IMR-90 (cell line): Measurements from ENCODE around the gene PYDC1. TPM values are rescaled to one million over a fixed set of nuclear protein-coding genes. Genes with fewer than 3 reads are reported as not detected.
A peak's percentile ranks its signal among the peaks of the same experiment; 100 is the strongest.

ENCODE experiments used
- ATAC-seq: fragments of 200-7000 bp; cut with Tn5 transposase; 2 replicates; pipeline ENCODE4 v1.9.1; 2020; ENCODE audit warnings: low read depth, mild to moderate bottlenecking, moderate library complexity
- BruUV-seq: library from RNA; stranded (reverse); fragments of 400-500 nt; replicated peaks from 2 replicates; lab custom pipeline; 2021; lab: Mats Ljungman, UMichigan
- CTCF ChIA-PET: fragments of 300-600 bp; formaldehyde crosslinking; extraction: SDS; loops from one replicate; lab custom pipeline; 2021; ENCODE audit warnings: antibody characterized with exemption; lab: Yijun Ruan, JAX
- POLR2A ChIA-PET: fragments of 300-600 bp; sonication (Branson Sonifier 250); formaldehyde crosslinking; loops from one replicate; lab custom pipeline; 2022; ENCODE audit warnings: antibody characterized with exemption; ENCODE audit not compliant: unreplicated experiment; lab: Charles Lee
- DNase-seq: peaks from one replicate; pipeline ENCODE4 v3.0.0; 2013
- H2AFZ ChIP-seq: replicated peaks from 2 replicates; pipeline ENCODE3; 2013; ENCODE audit warnings: low read length, mild to moderate bottlenecking; ENCODE audit not compliant: poor library complexity
- H2AK5ac ChIP-seq: 2 replicates; pipeline ENCODE4 v1.6.1; 2013; ENCODE audit warnings: low read depth, low read length, inconsistent platforms
- H2AK9ac ChIP-seq: replicated peaks from 2 replicates; pipeline ENCODE3; 2013; ENCODE audit warnings: mild to moderate bottlenecking, low read depth, low read length, moderate library complexity; ENCODE audit not compliant: poor library complexity
- H2BK120ac ChIP-seq: 2 replicates; pipeline ENCODE4 v1.6.1; 2013; ENCODE audit warnings: low read depth, low read length, inconsistent platforms
- H2BK15ac ChIP-seq: 3 replicates; pipeline ENCODE4 v1.6.1; 2013; ENCODE audit warnings: low read depth, low read length, inconsistent platforms
- H2BK20ac ChIP-seq: 2 replicates; pipeline ENCODE4 v1.6.1; 2013; ENCODE audit warnings: low read depth, mild to moderate bottlenecking, inconsistent platforms, low read length, moderate library complexity
- H2BK5ac ChIP-seq: 2 replicates; pipeline ENCODE4 v1.6.1; 2013; ENCODE audit warnings: mild to moderate bottlenecking, low read depth, low read length, inconsistent platforms; ENCODE audit not compliant: poor library complexity, severe bottlenecking
- H3K14ac ChIP-seq: replicated peaks from 2 replicates; pipeline ENCODE4 v1.6.1; 2013; ENCODE audit warnings: low read depth, low read length, inconsistent platforms
- H3K18ac ChIP-seq: 2 replicates; pipeline ENCODE4 v1.6.1; 2013; ENCODE audit warnings: low read depth, low read length, control low read depth
- H3K23ac ChIP-seq: 2 replicates; pipeline ENCODE4 v1.6.1; 2013; ENCODE audit warnings: low read depth, low read length, inconsistent platforms
- H3K27ac ChIP-seq: 2 replicates; pipeline ENCODE4 v1.5.1; 2013; ENCODE audit warnings: mild to moderate bottlenecking, control low read depth, low read length; ENCODE audit not compliant: insufficient read depth
- H3K27me3 ChIP-seq: 2 replicates; pipeline ENCODE4 v1.6.1; 2013; ENCODE audit warnings: low read length; ENCODE audit not compliant: control insufficient read depth, insufficient read depth
- H3K36me3 ChIP-seq: 2 replicates; pipeline ENCODE4 v1.6.1; 2013; ENCODE audit warnings: low read length, mixed read lengths; ENCODE audit not compliant: control insufficient read depth, insufficient read depth
- H3K4ac ChIP-seq: 2 replicates; pipeline ENCODE4 v1.6.1; 2013; ENCODE audit warnings: low read depth, low read length, inconsistent platforms
- H3K4me1 ChIP-seq: 2 replicates; pipeline ENCODE4 v1.6.1; 2013; ENCODE audit warnings: low read length, mixed read lengths; ENCODE audit not compliant: control insufficient read depth, insufficient read depth
- H3K4me2 ChIP-seq: 2 replicates; pipeline ENCODE4 v1.6.1; 2013; ENCODE audit warnings: low read depth, mild to moderate bottlenecking, control low read depth, low read length, moderate library complexity
- H3K4me3 ChIP-seq: 2 replicates; pipeline ENCODE4 v1.5.1; 2013; ENCODE audit warnings: low read depth, mild to moderate bottlenecking, control low read depth, low read length, moderate library complexity; ENCODE audit not compliant: insufficient read depth
- H3K56ac ChIP-seq: 2 replicates; pipeline ENCODE4 v1.6.1; 2013; ENCODE audit warnings: low read length, inconsistent platforms; ENCODE audit not compliant: insufficient read depth; ENCODE audit errors: extremely low read depth
- H3K79me1 ChIP-seq, 2 experiments: 2 replicates each; pipeline ENCODE4 v1.6.1; 2013; ENCODE audit warnings: low read length in 2 of 2, inconsistent platforms in 1 of 2, low read depth in 1 of 2
- H3K9ac ChIP-seq: 2 replicates; pipeline ENCODE4 v1.6.1; 2013; ENCODE audit warnings: low read depth, low read length, control low read depth
- H3K9me1 ChIP-seq: 2 replicates; pipeline ENCODE4 v1.6.1; 2013; ENCODE audit warnings: low read length, inconsistent platforms; ENCODE audit not compliant: insufficient read depth
- H3K9me3 ChIP-seq: 2 replicates; pipeline ENCODE4 v1.6.1; 2013; ENCODE audit warnings: low read length; ENCODE audit not compliant: control insufficient read depth, insufficient read depth
- H4K20me1 ChIP-seq: 2 replicates; pipeline ENCODE4 v1.6.1; 2013; ENCODE audit warnings: low read length, inconsistent platforms; ENCODE audit not compliant: insufficient read depth
- H4K5ac ChIP-seq: 2 replicates; pipeline ENCODE4 v1.6.1; 2013; ENCODE audit warnings: mild to moderate bottlenecking, low read depth, low read length, control low read depth
- H4K8ac ChIP-seq, 2 experiments: 2 replicates each; pipeline ENCODE4 v1.6.1; 2013; ENCODE audit warnings: low read depth in 2 of 2, low read length in 2 of 2, control low read depth in 1 of 2, inconsistent platforms in 1 of 2
- H4K91ac ChIP-seq: 2 replicates; pipeline ENCODE4 v1.6.1; 2013; ENCODE audit warnings: low read depth, low read length, inconsistent platforms; ENCODE audit not compliant: insufficient read depth
- BHLHE40 ChIP-seq: fragments of 150-350 bp; IDR thresholded peaks from 2 replicates; pipeline ENCODE4 v1.6.1; 2016; ENCODE audit warnings: mild to moderate bottlenecking, low read depth, low read length
- CEBPB ChIP-seq: IDR thresholded peaks from 2 replicates; pipeline ENCODE4 v1.6.1; 2012; ENCODE audit warnings: low read depth, low read length, improper control_type of control experiment
- CHD1 ChIP-seq: IDR thresholded peaks from 2 replicates; pipeline ENCODE4 v1.6.1; 2012; ENCODE audit warnings: low read depth, low read length, improper control_type of control experiment
- FOS ChIP-seq: fragments of 150-350 bp; IDR thresholded peaks from 2 replicates; pipeline ENCODE4 v1.6.1; 2016; ENCODE audit warnings: low read depth, low read length
- MAFK ChIP-seq: IDR thresholded peaks from 2 replicates; pipeline ENCODE4 v1.6.1; 2012; ENCODE audit warnings: low read depth, low read length, improper control_type of control experiment
- MAZ ChIP-seq: IDR thresholded peaks from 2 replicates; pipeline ENCODE4 v1.6.1; 2012; ENCODE audit warnings: low read depth, mild to moderate bottlenecking, low read length, improper control_type of control experiment, moderate library complexity, borderline replicate concordance
- MXI1 ChIP-seq: IDR thresholded peaks from 2 replicates; pipeline ENCODE4 v1.6.1; 2012; ENCODE audit warnings: low read depth, mild to moderate bottlenecking, low read length, moderate library complexity, borderline replicate concordance
- NFE2L2 ChIP-seq: fragments of 150-350 bp; IDR thresholded peaks from 2 replicates; pipeline ENCODE4 v1.6.1; 2016; ENCODE audit warnings: low read depth, mild to moderate bottlenecking, low read length
- POLR2A ChIP-seq: IDR thresholded peaks from 2 replicates; pipeline ENCODE4 v1.6.1; 2012; ENCODE audit warnings: mild to moderate bottlenecking, low read depth, low read length
- RAD21 ChIP-seq: IDR thresholded peaks from 2 replicates; pipeline ENCODE4 v1.6.1; 2012; ENCODE audit warnings: low read length, improper control_type of control experiment
- RCOR1 ChIP-seq: IDR thresholded peaks from 2 replicates; pipeline ENCODE4 v1.6.1; 2012; ENCODE audit warnings: mild to moderate bottlenecking, low read length, improper control_type of control experiment; ENCODE audit not compliant: insufficient replicate concordance
- RFX5 ChIP-seq: IDR thresholded peaks from 2 replicates; pipeline ENCODE4 v1.8.0; 2012; ENCODE audit warnings: low read depth, mild to moderate bottlenecking, low read length, moderate library complexity
- SMC3 ChIP-seq: fragments of 150-350 bp; IDR thresholded peaks from 2 replicates; pipeline ENCODE4 v1.6.1; 2016; ENCODE audit warnings: low read depth, mild to moderate bottlenecking, antibody characterized with exemption, low read length, moderate library complexity
- WGBS, 2 experiments: methylation state at CpG; one replicate each; pipeline versions ENCODE4 v1.1.5 to v1.1.7; 2013; ENCODE audit warnings: missing lambda C conversion rate in 2 of 2; ENCODE audit not compliant: insufficient read length in 1 of 2; ENCODE audit errors: extremely low coverage in 2 of 2; 5-methylcytosine and 5-hydroxymethylcytosine counted together
- dilution Hi-C: fragments of 300-500 bp; cut with HindIII; formaldehyde crosslinking; loops from one replicate; pipeline ENCODE4 v1.14.3; 2018; ENCODE audit warnings: low sequenced_read_pairs; ENCODE audit not compliant: unreplicated experiment
- in situ Hi-C: fragments of 300-500 bp; cut with MboI; formaldehyde crosslinking; loops from 3 replicates; pipeline ENCODE4 v1.14.3; 2019; ENCODE audit warnings: low sequenced_read_pairs, inconsistent platforms, mixed read lengths
- intact Hi-C: fragments of 100-400 bp; cut with micrococcal nuclease; formaldehyde crosslinking; loops from 2 replicates; pipeline ENCODE4 v1.10.0; 2022
- polyA plus RNA-seq, 3 experiments: library from polyadenylated mRNA; depleted of rRNA; stranded (reverse); fragments of >200 nt; gene quantifications; 2 replicates each; pipeline ENCODE4 v1.2.3, GENCODE V29; 2012; ENCODE audit warnings: low replicate concordance in 1 of 3
- total RNA-seq: library from RNA; depleted of rRNA; stranded (reverse); fragments of >200 nt; gene quantifications from 2 replicates; pipeline ENCODE4 v1.2.3, GENCODE V29; 2012
- TF ChIP-seq, protein P1 (sequence below): conservative IDR thresholded peaks from 2 replicates; pipeline ENCODE4 v1.5.1; 2012; ENCODE audit warnings: mild to moderate bottlenecking, low read depth, low read length, improper control_type of control experiment
- TF ChIP-seq, protein P2 (sequence below): fragments of 150-350 bp; IDR thresholded peaks from 2 replicates; pipeline ENCODE4 v1.6.1; 2017; ENCODE audit warnings: mild to moderate bottlenecking, antibody characterized with exemption, low read length, low read depth
- TF ChIP-seq, protein P3 (sequence below): fragments of 150-350 bp; IDR thresholded peaks from 2 replicates; pipeline ENCODE4 v1.6.1; 2016; ENCODE audit warnings: low read depth, mild to moderate bottlenecking, low read length, moderate library complexity, borderline replicate concordance

Gene PYDC1
- total and polyA plus RNA-seq, 2 of the 4 experiments (the other 2 are of a cell fraction): not detected

DNA sequence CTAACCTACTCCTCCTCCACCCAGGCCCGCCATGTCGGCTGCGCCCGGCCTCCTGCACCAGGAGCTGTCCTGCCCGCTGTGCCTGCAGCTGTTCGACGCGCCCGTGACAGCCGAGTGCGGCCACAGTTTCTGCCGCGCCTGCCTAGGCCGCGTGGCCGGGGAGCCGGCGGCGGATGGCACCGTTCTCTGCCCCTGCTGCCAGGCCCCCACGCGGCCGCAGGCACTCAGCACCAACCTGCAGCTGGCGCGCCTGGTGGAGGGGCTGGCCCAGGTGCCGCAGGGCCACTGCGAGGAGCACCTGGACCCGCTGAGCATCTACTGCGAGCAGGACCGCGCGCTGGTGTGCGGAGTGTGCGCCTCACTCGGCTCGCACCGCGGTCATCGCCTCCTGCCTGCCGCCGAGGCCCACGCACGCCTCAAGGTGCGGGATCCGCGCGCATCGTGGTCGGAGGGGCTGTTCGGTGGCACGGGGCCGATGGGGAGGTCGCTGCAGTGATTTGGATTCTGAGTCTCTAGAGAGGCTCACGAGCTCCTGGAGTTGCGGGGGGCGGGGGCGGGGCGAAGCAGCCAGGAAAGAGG lies 2.1 kb downstream of the PYDC1 start:
- DNase-seq: no peak
- 9% methylated on average over 34 of the region's 58 CpGs; no CpG with 5 or more reads in 1 of the 2 experiments for WGBS, 2 experiments

More for the DNA sequence above, 2.1 kb downstream of the PYDC1 start:
- Histone ChIP-seq H3K4me2 (peak overlapping the region; percentile 47; the same call in 1 of the 2 replicates), H4K91ac (no peak overlapping the region), H3K9me3 (no peaks in the 10 kb centered on the region), H4K8ac (no peak overlapping the region), H3K9me1 (no peaks in the 10 kb centered on the region), H3K4me1 (peaks cover 4% of the 10 kb centered on the region; the same call in 1 of the 2 replicates), H4K5ac (no peak overlapping the region), H3K79me1 (no peaks in the 10 kb centered on the region), H3K56ac (no peak overlapping the region), H2AK5ac (no peak overlapping the region), H4K20me1 (no peaks in the 10 kb centered on the region; the same call in 1 of the 2 replicates), H3K27ac (no peak overlapping the region), H3K4me3 (peak overlapping the region; percentile 27), H3K27me3 (peaks cover 57% of the 10 kb centered on the region), H2BK20ac (no peak overlapping the region), H3K23ac (no peak overlapping the region), H3K36me3 (no peaks in the 10 kb centered on the region), H2BK5ac (no peak overlapping the region), H2BK120ac (no peak overlapping the region), H3K9ac (no peak overlapping the region), H2BK15ac (no peak overlapping the region), H3K14ac (no peak overlapping the region), H3K4ac (no peak overlapping the region), H2AK9ac (peak overlapping the region; percentile 74), H2AFZ (peak overlapping the region; percentile 91), H3K18ac (no peak overlapping the region)
- TF ChIP-seq MXI1: no peak
- TF ChIP-seq POLR2A: no peak
- no peak for TF ChIP-seq BHLHE40
- no peak for TF ChIP-seq RAD21
- no peak for TF ChIP-seq CHD1
- TF ChIP-seq, protein P1, sequence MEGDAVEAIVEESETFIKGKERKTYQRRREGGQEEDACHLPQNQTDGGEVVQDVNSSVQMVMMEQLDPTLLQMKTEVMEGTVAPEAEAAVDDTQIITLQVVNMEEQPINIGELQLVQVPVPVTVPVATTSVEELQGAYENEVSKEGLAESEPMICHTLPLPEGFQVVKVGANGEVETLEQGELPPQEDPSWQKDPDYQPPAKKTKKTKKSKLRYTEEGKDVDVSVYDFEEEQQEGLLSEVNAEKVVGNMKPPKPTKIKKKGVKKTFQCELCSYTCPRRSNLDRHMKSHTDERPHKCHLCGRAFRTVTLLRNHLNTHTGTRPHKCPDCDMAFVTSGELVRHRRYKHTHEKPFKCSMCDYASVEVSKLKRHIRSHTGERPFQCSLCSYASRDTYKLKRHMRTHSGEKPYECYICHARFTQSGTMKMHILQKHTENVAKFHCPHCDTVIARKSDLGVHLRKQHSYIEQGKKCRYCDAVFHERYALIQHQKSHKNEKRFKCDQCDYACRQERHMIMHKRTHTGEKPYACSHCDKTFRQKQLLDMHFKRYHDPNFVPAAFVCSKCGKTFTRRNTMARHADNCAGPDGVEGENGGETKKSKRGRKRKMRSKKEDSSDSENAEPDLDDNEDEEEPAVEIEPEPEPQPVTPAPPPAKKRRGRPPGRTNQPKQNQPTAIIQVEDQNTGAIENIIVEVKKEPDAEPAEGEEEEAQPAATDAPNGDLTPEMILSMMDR: no peak
- TF ChIP-seq RFX5: no peak
- no peak for TF ChIP-seq RCOR1
- TF ChIP-seq MAZ: no peak
- no peak for TF ChIP-seq SMC3
- no peak for TF ChIP-seq MAFK
- TF ChIP-seq NFE2L2: no peak
- TF ChIP-seq CEBPB: no peak
- TF ChIP-seq, protein P2, sequence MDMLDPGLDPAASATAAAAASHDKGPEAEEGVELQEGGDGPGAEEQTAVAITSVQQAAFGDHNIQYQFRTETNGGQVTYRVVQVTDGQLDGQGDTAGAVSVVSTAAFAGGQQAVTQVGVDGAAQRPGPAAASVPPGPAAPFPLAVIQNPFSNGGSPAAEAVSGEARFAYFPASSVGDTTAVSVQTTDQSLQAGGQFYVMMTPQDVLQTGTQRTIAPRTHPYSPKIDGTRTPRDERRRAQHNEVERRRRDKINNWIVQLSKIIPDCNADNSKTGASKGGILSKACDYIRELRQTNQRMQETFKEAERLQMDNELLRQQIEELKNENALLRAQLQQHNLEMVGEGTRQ: no peak
- TF ChIP-seq, protein P3, sequence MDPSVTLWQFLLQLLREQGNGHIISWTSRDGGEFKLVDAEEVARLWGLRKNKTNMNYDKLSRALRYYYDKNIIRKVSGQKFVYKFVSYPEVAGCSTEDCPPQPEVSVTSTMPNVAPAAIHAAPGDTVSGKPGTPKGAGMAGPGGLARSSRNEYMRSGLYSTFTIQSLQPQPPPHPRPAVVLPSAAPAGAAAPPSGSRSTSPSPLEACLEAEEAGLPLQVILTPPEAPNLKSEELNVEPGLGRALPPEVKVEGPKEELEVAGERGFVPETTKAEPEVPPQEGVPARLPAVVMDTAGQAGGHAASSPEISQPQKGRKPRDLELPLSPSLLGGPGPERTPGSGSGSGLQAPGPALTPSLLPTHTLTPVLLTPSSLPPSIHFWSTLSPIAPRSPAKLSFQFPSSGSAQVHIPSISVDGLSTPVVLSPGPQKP: no peak
- TF ChIP-seq FOS: no peak
- ATAC-seq: peak; percentile 11
- BruUV-seq: no TSS peak
- intact Hi-C loops: loop anchor here (10.0 kb wide), 1 partner anchor 480 kb away; no protein-coding TSS in a partner anchor
- ChIA-PET POLR2A (no interaction called here), CTCF (no interaction called here)
- in situ Hi-C loops: no loop called here
- dilution Hi-C loops: no loop called here
